Upper lobe of left lung (tissue), 6 donors: ENCODE results near the gene ODAD2. TPM values are rescaled to one million over a fixed set of nuclear protein-coding genes. Genes with fewer than 3 reads are reported as not detected.

Source experiments
- ATAC-seq, 2 donors: fragments of 200-7000 bp; cut with Tn5 transposase; one replicate each; pipeline ENCODE4 v1.9.1; 2022; ENCODE audit warnings: mild to moderate bottlenecking in 2 of 2, moderate library complexity in 2 of 2; ENCODE audit not compliant: low FRiP score in 2 of 2
- DNase-seq, 2 donors: peaks; one replicate each; pipeline ENCODE4 v3.0.0-alpha.2; 2019 to 2020
- H3K27ac ChIP-seq, 4 donors: fragments of 200-600 bp; sonication (generic); one replicate each; pipeline ENCODE4 v1.5.1; 2016 to 2019
- H3K27me3 ChIP-seq, 4 donors: fragments of 200-600 bp; sonication (generic); one replicate each; pipeline ENCODE4 v1.5.1; 2017 to 2019
- H3K36me3 ChIP-seq, 4 donors: fragments of 200-600 bp; sonication (generic); one replicate each; pipeline ENCODE4 v1.5.1; 2016 to 2019
- H3K4me1 ChIP-seq, 4 donors: fragments of 200-600 bp; sonication (generic); one replicate each; pipeline ENCODE4 v1.5.1; 2018 to 2019
- H3K4me3 ChIP-seq, 4 donors: fragments of 200-600 bp; sonication (generic); one replicate each; pipeline ENCODE4 v1.5.1; 2017 to 2019; ENCODE audit warnings: mild to moderate bottlenecking in 2 of 4, moderate library complexity in 1 of 4
- H3K9me3 ChIP-seq, 4 donors: fragments of 200-600 bp; sonication (generic); one replicate each; pipeline ENCODE4 v1.5.1; 2018 to 2019
- EP300 ChIP-seq, 4 donors: sonication (generic); formaldehyde crosslinking; IDR thresholded peaks; one replicate each; pipeline ENCODE4 v1.5.1; 2017; ENCODE audit warnings: antibody characterized with exemption in 4 of 4, control low read depth in 2 of 4
- POLR2A ChIP-seq, 4 donors: fragments of 450-650 bp; IDR thresholded peaks; one replicate each; pipeline ENCODE4 v1.5.1; 2016 to 2017; ENCODE audit warnings: antibody characterized with exemption in 4 of 4, mild to moderate bottlenecking in 2 of 4
- POLR2AphosphoS5 ChIP-seq, 2 donors: sonication (generic); formaldehyde crosslinking; IDR thresholded peaks; one replicate each; pipeline ENCODE4 v1.5.1; 2017; ENCODE audit warnings: antibody characterized with exemption in 2 of 2
- WGBS, 2 donors: methylation state at CpG; one replicate each; pipeline ENCODE4 v1.1.5; 2017 to 2018; 5-methylcytosine and 5-hydroxymethylcytosine counted together
- total RNA-seq, 6 donors: library from RNA; depleted of rRNA in 4 of 6; stranded (reverse); fragments of >200 nt in 4 of 6; gene quantifications; one replicate each; pipeline versions ENCODE4 v1.1.0 to v1.2.1, GENCODE V29; 2016 to 2021
- TF ChIP-seq, protein P1 (sequence below), 6 experiments: fragments of 450-650 bp in 4 of 6; fragments of 200-600 bp in 2 of 6; sonication (generic) in 2 of 6; IDR thresholded peaks; one replicate each; pipeline ENCODE4 v1.5.1; 2016 to 2019; ENCODE audit warnings: antibody characterized with exemption in 6 of 6
- donor health status: DM: no; HTN: no; CAD: no; lungs with moderate emphysema.
- donor health status: DM: no; HTN: yes; CAD: no; lungs with severe emphysema.

ODAD2 gene
- total RNA-seq, 6 donors from 2014 or later = 0.43 to 19.3 (median 3.5) TPM

DNA sequence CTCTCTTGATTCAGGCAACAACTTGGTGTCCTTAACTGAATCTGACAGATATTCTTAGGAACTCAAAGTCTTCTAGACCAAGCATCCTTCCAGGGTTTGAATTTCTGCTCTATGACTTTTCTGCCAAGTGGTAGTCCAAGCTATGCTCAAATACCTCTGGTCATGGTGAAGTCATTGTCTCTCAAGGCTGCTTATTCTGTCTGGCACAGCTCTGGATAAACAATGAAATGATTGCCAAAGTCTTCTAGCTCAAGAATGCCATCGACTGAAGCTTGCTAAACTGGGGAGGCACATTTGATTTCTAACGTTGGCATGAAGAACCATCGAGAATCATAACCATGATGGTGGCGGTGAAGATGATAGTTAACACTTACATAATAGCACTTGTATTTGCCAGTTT lies 137.1 kb downstream of the ODAD2 start:
- 89 to 91% methylated on average over 4 of the region's 4 CpGs for WGBS, 2 donors
- Histone ChIP-seq H3K27me3 (no peaks in the 10 kb centered on the region), H3K27ac (no peak overlapping the region), H3K9me3 (no peaks in the 10 kb centered on the region), H3K36me3 (no peaks in the 10 kb centered on the region), H3K4me1 (no peaks in the 10 kb centered on the region), H3K4me3 (no peak overlapping the region)
- DNase-seq (no peak), ATAC-seq (no peak)
- TF ChIP-seq, protein P1, sequence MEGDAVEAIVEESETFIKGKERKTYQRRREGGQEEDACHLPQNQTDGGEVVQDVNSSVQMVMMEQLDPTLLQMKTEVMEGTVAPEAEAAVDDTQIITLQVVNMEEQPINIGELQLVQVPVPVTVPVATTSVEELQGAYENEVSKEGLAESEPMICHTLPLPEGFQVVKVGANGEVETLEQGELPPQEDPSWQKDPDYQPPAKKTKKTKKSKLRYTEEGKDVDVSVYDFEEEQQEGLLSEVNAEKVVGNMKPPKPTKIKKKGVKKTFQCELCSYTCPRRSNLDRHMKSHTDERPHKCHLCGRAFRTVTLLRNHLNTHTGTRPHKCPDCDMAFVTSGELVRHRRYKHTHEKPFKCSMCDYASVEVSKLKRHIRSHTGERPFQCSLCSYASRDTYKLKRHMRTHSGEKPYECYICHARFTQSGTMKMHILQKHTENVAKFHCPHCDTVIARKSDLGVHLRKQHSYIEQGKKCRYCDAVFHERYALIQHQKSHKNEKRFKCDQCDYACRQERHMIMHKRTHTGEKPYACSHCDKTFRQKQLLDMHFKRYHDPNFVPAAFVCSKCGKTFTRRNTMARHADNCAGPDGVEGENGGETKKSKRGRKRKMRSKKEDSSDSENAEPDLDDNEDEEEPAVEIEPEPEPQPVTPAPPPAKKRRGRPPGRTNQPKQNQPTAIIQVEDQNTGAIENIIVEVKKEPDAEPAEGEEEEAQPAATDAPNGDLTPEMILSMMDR (IDR thresholded peaks at IDR 0.05) = no peak
- no peak for TF ChIP-seq POLR2A (IDR thresholded peaks at IDR 0.05)
- TF ChIP-seq POLR2AphosphoS5 (IDR thresholded peaks at IDR 0.05) = no peak
- no peak for TF ChIP-seq EP300 (IDR thresholded peaks at IDR 0.05)

DNA sequence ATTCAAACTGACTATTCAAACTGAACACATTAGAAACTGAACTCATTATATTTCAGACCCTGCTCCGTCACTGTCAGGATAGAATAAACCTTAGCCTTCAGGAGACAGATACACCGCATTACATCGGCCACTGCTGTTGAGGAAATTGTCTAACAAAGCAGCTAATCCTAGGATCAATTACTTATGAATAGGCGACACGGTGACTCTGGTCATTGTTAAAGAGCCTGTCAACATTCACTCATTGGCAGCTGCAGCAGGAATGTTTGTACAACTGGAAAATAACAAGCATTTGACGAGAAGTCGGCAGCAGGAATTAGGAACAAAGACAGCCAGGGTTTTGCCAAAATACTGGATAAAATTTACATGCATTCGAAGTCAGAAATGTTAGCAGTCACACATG lies 141.3 kb downstream of the ODAD2 start:
- no peak for ATAC-seq
- TF ChIP-seq POLR2AphosphoS5 (IDR thresholded peaks at IDR 0.05) = no peak
- TF ChIP-seq EP300 (IDR thresholded peaks at IDR 0.05) = no peak
- no peak for TF ChIP-seq POLR2A (IDR thresholded peaks at IDR 0.05)
- TF ChIP-seq, protein P1 (IDR thresholded peaks at IDR 0.05) = no peak
- DNase-seq = no peak
- no peaks in the 10 kb centered on the region for H3K27me3 ChIP-seq
- H3K9me3 ChIP-seq = no peaks in the 10 kb centered on the region
- 31 to 44% methylated on average over 8 of the region's 8 CpGs for WGBS, 2 donors
- no peak overlapping the region for H3K4me3 ChIP-seq
- H3K36me3 ChIP-seq = no peaks in the 10 kb centered on the region
- no peak overlapping the region for H3K27ac ChIP-seq
- no peaks in the 10 kb centered on the region for H3K4me1 ChIP-seq

DNA sequence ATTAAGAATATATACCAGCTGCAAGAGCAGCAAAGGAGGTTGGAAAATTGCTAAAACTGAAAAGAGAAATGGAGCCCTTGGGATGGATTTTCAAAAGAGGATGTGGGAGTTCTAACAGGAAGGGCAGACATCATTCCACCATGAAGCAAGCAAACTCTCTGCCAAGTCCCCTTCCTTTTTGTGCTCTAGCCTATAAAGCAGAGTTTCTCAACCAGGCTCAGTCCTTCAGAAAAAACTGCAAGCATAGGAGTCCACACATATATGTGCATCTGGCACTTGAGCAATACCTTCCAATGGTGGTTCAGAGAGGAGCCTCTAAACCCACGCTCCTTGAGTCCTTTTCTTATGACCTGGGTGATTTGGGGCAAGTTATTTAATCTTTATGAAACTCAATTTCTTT lies 154.7 kb downstream of the ODAD2 start:
- TF ChIP-seq POLR2AphosphoS5 (IDR thresholded peaks at IDR 0.05) (no peak), EP300 (IDR thresholded peaks at IDR 0.05) (no peak), POLR2A (IDR thresholded peaks at IDR 0.05) (no peak)
- Histone ChIP-seq H3K4me1 (no peaks in the 10 kb centered on the region), H3K9me3 (peaks cover 0 to 3% (median 0%) of the 10 kb centered on the region in 4 donors), H3K27me3 (no peaks in the 10 kb centered on the region), H3K27ac (no peak overlapping the region), H3K4me3 (no peak overlapping the region), H3K36me3 (no peaks in the 10 kb centered on the region)
- 63 to 76% methylated on average over 1 of the region's 1 CpG for WGBS, 2 donors
- DNase-seq (peak in 1 of 2 donors; percentile 22), ATAC-seq (peak in 1 of 2 donors; percentile 83)

- H3K4me1 ChIP-seq = no peaks in the 10 kb centered on the region
- H3K27ac ChIP-seq = no peak overlapping the region
- TF ChIP-seq EP300 (IDR thresholded peaks at IDR 0.05) = no peak
- TF ChIP-seq POLR2AphosphoS5 (IDR thresholded peaks at IDR 0.05) = no peak
- no peak for TF ChIP-seq POLR2A (IDR thresholded peaks at IDR 0.05)
- TF ChIP-seq, protein P1 (IDR thresholded peaks at IDR 0.05) = no peak
- H3K27me3 ChIP-seq = no peaks in the 10 kb centered on the region
- WGBS, 2 donors = 80 to 88% methylated on average over 8 of the region's 8 CpGs
- DNase-seq (no peak), ATAC-seq (no peak)
- H3K36me3 ChIP-seq = no peaks in the 10 kb centered on the region
- H3K9me3 ChIP-seq = no peaks in the 10 kb centered on the region
- no peak overlapping the region for H3K4me3 ChIP-seq
Observed at GRCh38 chr10:27838901-27839300, 160.0 kb downstream of the ODAD2 start.

GRCh38 chr10:27838361-27838760 lies 160.5 kb downstream of the ODAD2 start:
- TF ChIP-seq POLR2A (IDR thresholded peaks at IDR 0.05) (no peak), EP300 (IDR thresholded peaks at IDR 0.05) (no peak), POLR2AphosphoS5 (IDR thresholded peaks at IDR 0.05) (no peak)
- TF ChIP-seq, protein P1 (IDR thresholded peaks at IDR 0.05) = no peak
- ATAC-seq (no peak), DNase-seq (no peak)
- Histone ChIP-seq H3K4me3 (no peak overlapping the region), H3K4me1 (no peaks in the 10 kb centered on the region), H3K27me3 (no peaks in the 10 kb centered on the region), H3K36me3 (no peaks in the 10 kb centered on the region), H3K9me3 (no peaks in the 10 kb centered on the region), H3K27ac (no peak overlapping the region)
- WGBS, 2 donors = 51 to 55% methylated on average over 4 of the region's 4 CpGs
